Measurements from ENCODE around the gene KLF17. TPM values are rescaled to one million over a fixed set of nuclear protein-coding genes. Genes with fewer than 3 reads are reported as not detected.

The KLF17 gene, protein sequence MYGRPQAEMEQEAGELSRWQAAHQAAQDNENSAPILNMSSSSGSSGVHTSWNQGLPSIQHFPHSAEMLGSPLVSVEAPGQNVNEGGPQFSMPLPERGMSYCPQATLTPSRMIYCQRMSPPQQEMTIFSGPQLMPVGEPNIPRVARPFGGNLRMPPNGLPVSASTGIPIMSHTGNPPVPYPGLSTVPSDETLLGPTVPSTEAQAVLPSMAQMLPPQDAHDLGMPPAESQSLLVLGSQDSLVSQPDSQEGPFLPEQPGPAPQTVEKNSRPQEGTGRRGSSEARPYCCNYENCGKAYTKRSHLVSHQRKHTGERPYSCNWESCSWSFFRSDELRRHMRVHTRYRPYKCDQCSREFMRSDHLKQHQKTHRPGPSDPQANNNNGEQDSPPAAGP
- not detected in 2 replicates for total RNA-seq
- not detected for total RNA-seq (2013)
- not detected in 2 replicates for polyA plus RNA-seq
- polyA minus RNA-seq, result not detected in 2 replicates

DNA sequence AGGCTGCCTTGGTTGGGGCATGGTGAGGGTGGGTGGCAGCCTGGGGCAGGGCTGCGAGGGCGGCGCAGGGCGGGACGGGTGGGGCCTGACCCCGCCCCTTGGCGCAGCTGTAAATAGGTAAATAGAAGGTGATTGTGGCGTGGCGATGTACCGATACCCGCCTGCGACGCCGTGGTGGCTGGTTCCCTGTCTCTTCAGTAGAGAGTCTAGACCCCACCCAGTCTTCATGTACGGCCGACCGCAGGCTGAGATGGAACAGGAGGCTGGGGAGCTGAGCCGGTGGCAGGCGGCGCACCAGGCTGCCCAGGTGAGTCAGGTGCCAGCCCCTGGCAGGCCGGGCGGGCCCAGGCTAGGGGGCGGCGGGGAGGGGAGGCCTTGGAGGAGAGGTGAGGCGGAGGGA is at the start of gene KLF17:
KLF17 (plus strand) TSS at position 140 of the 400 bp plus-strand sequence; CDS start at position 227, 87 bp downstream.
- no peak for DNase-seq
- no peak within 1 kb of the TSS for H3K4me3 ChIP-seq (ENCODE audit: control extremely low read depth in 1 of 5, extremely low read depth in 1 of 5, insufficient read depth in 1 of 5, low read depth in 2 of 5, low read length in 4 of 5)
- H3K4me1 ChIP-seq (ENCODE audit: control insufficient read depth in 2 of 2, insufficient read depth in 2 of 2, low read length in 2 of 2), result no peaks in the 10 kb centered on the region
- H3K79me2 ChIP-seq (ENCODE audit: control insufficient read depth, insufficient read depth, low read length), result no peaks in the 10 kb centered on the region
- H3K27ac ChIP-seq (ENCODE audit: low read length in 2 of 2), result no peak within 1 kb of the TSS
- no peaks in the 10 kb centered on the region for H3K27me3 ChIP-seq (replicated peaks in 1 of 4; ENCODE audit: control extremely low read depth in 1 of 4, control insufficient read depth in 3 of 4, insufficient read depth in 4 of 4, low read length in 3 of 4)
- H3K27me3 Mint-ChIP-seq, result peaks cover 19% of the 10 kb centered on the region
- no peaks in the 10 kb centered on the region for H3K9me3 Mint-ChIP-seq (ENCODE audit: insufficient read depth)
- ChIA-PET CTCF (no interaction called here), POLR2A (no interaction called here)
- H3K36me3 ChIP-seq (replicated peaks in 1 of 2; ENCODE audit: control extremely low read depth in 1 of 2, control insufficient read depth in 1 of 2, extremely low read depth in 1 of 2, insufficient read depth in 2 of 2, low read length in 1 of 2), result no peaks in the 10 kb centered on the region
- ATAC-seq (ENCODE audit: low read depth), result no peak
- intact Hi-C loops (cut with micrococcal nuclease), result no loop called here
- no peaks in the 10 kb centered on the region for H3K9me3 ChIP-seq (ENCODE audit: control extremely low read depth in 1 of 3, control insufficient read depth in 2 of 3, insufficient read depth in 1 of 3, low read length in 2 of 3)
- H3K9ac ChIP-seq (ENCODE audit: low read length), result no peak within 1 kb of the TSS
- no peaks in the 10 kb centered on the region for H4K20me1 ChIP-seq (ENCODE audit: control insufficient read depth, insufficient read depth, low read length, poor library complexity, severe bottlenecking)
- H3K27ac Mint-ChIP-seq, result no peak within 1 kb of the TSS
- H3K4me2 ChIP-seq (replicated peaks; ENCODE audit: low read depth, low read length, poor library complexity, severe bottlenecking), result no peak within 1 kb of the TSS
- no peak within 1 kb of the TSS for H2AFZ ChIP-seq (ENCODE audit: insufficient read depth, low read depth, low read length, poor library complexity, severe bottlenecking)
- H3K4me3 Mint-ChIP-seq, result no peak within 1 kb of the TSS
- H3K4me1 Mint-ChIP-seq, result no peaks in the 10 kb centered on the region
- WGBS (ENCODE audit: insufficient coverage), result 95% methylated on average over 18 of the region's 25 CpGs
- no peak for TF ChIP-seq EZH2 (IDR thresholded peaks at IDR 0.05; ENCODE audit: borderline replicate concordance, insufficient read depth, low read depth, low read length, poor library complexity, severe bottlenecking)
- TF ChIP-seq, protein P1, sequence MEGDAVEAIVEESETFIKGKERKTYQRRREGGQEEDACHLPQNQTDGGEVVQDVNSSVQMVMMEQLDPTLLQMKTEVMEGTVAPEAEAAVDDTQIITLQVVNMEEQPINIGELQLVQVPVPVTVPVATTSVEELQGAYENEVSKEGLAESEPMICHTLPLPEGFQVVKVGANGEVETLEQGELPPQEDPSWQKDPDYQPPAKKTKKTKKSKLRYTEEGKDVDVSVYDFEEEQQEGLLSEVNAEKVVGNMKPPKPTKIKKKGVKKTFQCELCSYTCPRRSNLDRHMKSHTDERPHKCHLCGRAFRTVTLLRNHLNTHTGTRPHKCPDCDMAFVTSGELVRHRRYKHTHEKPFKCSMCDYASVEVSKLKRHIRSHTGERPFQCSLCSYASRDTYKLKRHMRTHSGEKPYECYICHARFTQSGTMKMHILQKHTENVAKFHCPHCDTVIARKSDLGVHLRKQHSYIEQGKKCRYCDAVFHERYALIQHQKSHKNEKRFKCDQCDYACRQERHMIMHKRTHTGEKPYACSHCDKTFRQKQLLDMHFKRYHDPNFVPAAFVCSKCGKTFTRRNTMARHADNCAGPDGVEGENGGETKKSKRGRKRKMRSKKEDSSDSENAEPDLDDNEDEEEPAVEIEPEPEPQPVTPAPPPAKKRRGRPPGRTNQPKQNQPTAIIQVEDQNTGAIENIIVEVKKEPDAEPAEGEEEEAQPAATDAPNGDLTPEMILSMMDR (IDR thresholded peaks at IDR 0.05), result no peak

DNA sequence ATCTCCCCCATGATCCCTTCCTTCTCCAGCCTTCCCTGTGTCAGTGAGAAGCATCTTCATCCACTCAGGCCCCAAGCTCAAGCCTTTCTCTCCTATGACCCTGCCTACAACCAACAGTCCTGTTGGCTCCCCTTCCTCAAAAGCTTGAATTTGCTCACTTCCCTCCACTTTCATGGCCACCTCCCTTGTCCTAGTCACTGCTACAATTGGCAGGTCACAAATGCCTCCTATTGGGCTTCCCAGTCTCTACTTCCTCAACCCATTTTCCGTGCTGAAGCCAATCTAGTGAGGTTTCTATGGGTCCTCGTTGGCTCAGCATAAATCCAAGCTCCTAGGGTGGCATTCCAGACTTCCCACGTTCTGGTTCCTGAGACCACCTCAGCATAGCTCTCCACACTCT is 47.2 kb upstream of the KLF17 start:
- ChIA-PET POLR2A (no interaction called here), CTCF (no interaction called here)
- H3K9me3 ChIP-seq (ENCODE audit: control extremely low read depth in 1 of 3, control insufficient read depth in 2 of 3, insufficient read depth in 1 of 3, low read length in 2 of 3), result peaks cover 0 to 4% (median 0%) of the 10 kb centered on the region in 3 donors
- intact Hi-C loops (cut with micrococcal nuclease), result no loop called here
- Mint-ChIP-seq H3K4me3 (no peak overlapping the region), H3K4me1 (peaks cover 53% of the 10 kb centered on the region), H3K27me3 (no peaks in the 10 kb centered on the region), H3K27ac (no peak overlapping the region), H3K9me3 (ENCODE audit: insufficient read depth) (no peaks in the 10 kb centered on the region)
- H3K4me1 ChIP-seq (ENCODE audit: control insufficient read depth in 2 of 2, insufficient read depth in 2 of 2, low read length in 2 of 2), result peaks cover 47 to 49% of the 10 kb centered on the region in 2 donors
- no peak overlapping the region for H2AFZ ChIP-seq (ENCODE audit: insufficient read depth, low read depth, low read length, poor library complexity, severe bottlenecking)
- no peaks in the 10 kb centered on the region for H4K20me1 ChIP-seq (ENCODE audit: control insufficient read depth, insufficient read depth, low read length, poor library complexity, severe bottlenecking)
- ATAC-seq (ENCODE audit: low read depth) (no peak), DNase-seq (no peak)
- H3K9ac ChIP-seq (ENCODE audit: low read length), result no peak overlapping the region
- no peaks in the 10 kb centered on the region for H3K79me2 ChIP-seq (ENCODE audit: control insufficient read depth, insufficient read depth, low read length)
- H3K4me3 ChIP-seq (ENCODE audit: control extremely low read depth in 1 of 5, extremely low read depth in 1 of 5, insufficient read depth in 1 of 5, low read depth in 2 of 5, low read length in 4 of 5), result no peak overlapping the region
- TF ChIP-seq EZH2 (IDR thresholded peaks at IDR 0.05; ENCODE audit: borderline replicate concordance, insufficient read depth, low read depth, low read length, poor library complexity, severe bottlenecking), result no peak
- TF ChIP-seq, protein P1 (IDR thresholded peaks at IDR 0.05), result no peak
- 55% methylated on average over 3 of the region's 3 CpGs for WGBS (ENCODE audit: insufficient coverage)
- H3K27me3 ChIP-seq (replicated peaks in 1 of 4; ENCODE audit: control extremely low read depth in 1 of 4, control insufficient read depth in 3 of 4, insufficient read depth in 4 of 4, low read length in 3 of 4), result no peaks in the 10 kb centered on the region
- H3K4me2 ChIP-seq (replicated peaks; ENCODE audit: low read depth, low read length, poor library complexity, severe bottlenecking), result no peak overlapping the region
- H3K27ac ChIP-seq (ENCODE audit: low read length in 2 of 2), result no peak overlapping the region
- no peaks in the 10 kb centered on the region for H3K36me3 ChIP-seq (replicated peaks in 1 of 2; ENCODE audit: control extremely low read depth in 1 of 2, control insufficient read depth in 1 of 2, extremely low read depth in 1 of 2, insufficient read depth in 2 of 2, low read length in 1 of 2)
